M059J (cell line): ENCODE data around the gene CIDEB. TPM values are rescaled to one million over a fixed set of nuclear protein-coding genes. Genes with fewer than 3 reads are reported as not detected.

Experiments used
- DNase-seq: peaks from one replicate; pipeline ENCODE4 v3.0.0-alpha.2; 2012; ENCODE audit warnings: low read depth
- total RNA-seq: library from RNA; depleted of rRNA; stranded (reverse); fragments of >200 nt; shearing (Covaris generic); gene quantifications from 2 replicates; pipeline ENCODE4 v1.2.3, GENCODE V29; 2014; rRNA removed

The CIDEB gene
- total RNA-seq, 1 experiment from 2014 or later: not detected

GRCh38 chr14:24255438-24255837 is 52.3 kb downstream of the CIDEB start:
- no peak for DNase-seq

Other genes with a start within 250 kb of the CIDEB start
- not detected in 2 replicates for gene CPNE6, start 236.4 kb downstream of the CIDEB start, total RNA-seq
- gene PCK2, start 213.7 kb downstream of the CIDEB start, total RNA-seq: 3.5 and 15.6 TPM in 2 replicates
- 67.7 and 78.7 TPM in 2 replicates for gene DCAF11, start 193.2 kb downstream of the CIDEB start, total RNA-seq
- 1.3 and 4.9 TPM in 2 replicates for gene NRL, start 193.0 kb downstream of the CIDEB start, total RNA-seq
- gene FITM1, start 177.3 kb downstream of the CIDEB start, total RNA-seq: 0.27 TPM in 1 of 2 replicates, not detected in the other
- gene PSME1, start 171.8 kb downstream of the CIDEB start, total RNA-seq: 358 and 437 TPM in 2 replicates
- gene EMC9, start 166.4 kb downstream of the CIDEB start, total RNA-seq: 30.1 and 30.6 TPM in 2 replicates
- 342 and 389 TPM in 2 replicates for gene PSME2, start 161.4 kb downstream of the CIDEB start, total RNA-seq
- 64.9 and 68.0 TPM in 2 replicates for gene RNF31, start 160.5 kb downstream of the CIDEB start, total RNA-seq
- 153 and 160 TPM in 2 replicates for gene IRF9, start 146.7 kb downstream of the CIDEB start, total RNA-seq
- 1.3 and 4.8 TPM in 2 replicates for gene REC8, start 135.9 kb downstream of the CIDEB start, total RNA-seq
- 26.8 and 141 TPM in 2 replicates for gene IPO4, start 119.2 kb downstream of the CIDEB start, total RNA-seq
- gene TM9SF1, start 112.5 kb downstream of the CIDEB start, total RNA-seq: 132 and 141 TPM in 2 replicates
- gene TSSK4, start 102.3 kb downstream of the CIDEB start, total RNA-seq: not detected in 2 replicates
- gene CHMP4A, start 94.5 kb downstream of the CIDEB start, total RNA-seq: 36.5 and 44.8 TPM in 2 replicates
- 16.9 and 23.4 TPM in 2 replicates for gene MDP1, start 91.9 kb downstream of the CIDEB start, total RNA-seq
- gene NEDD8, start 75.6 kb downstream of the CIDEB start, total RNA-seq: 335 and 388 TPM in 2 replicates
- 85.6 and 114 TPM in 2 replicates for gene GMPR2, start 75.0 kb downstream of the CIDEB start, total RNA-seq
- gene TINF2, start 65.4 kb downstream of the CIDEB start, total RNA-seq: 45.9 and 58.1 TPM in 2 replicates
- gene TGM1, start 44.8 kb downstream of the CIDEB start, total RNA-seq: 0.05 and 0.12 TPM in 2 replicates
- gene RABGGTA, start 36.4 kb downstream of the CIDEB start, total RNA-seq: 15.4 and 17.7 TPM in 2 replicates
- 15.4 and 20.9 TPM in 2 replicates for gene DHRS1, start 8.2 kb downstream of the CIDEB start, total RNA-seq
- gene NOP9, start 8.1 kb downstream of the CIDEB start, total RNA-seq: 8.9 and 14.0 TPM in 2 replicates
- gene LTB4R2, start 2.2 kb upstream of the CIDEB start, total RNA-seq: 0.64 and 1.2 TPM in 2 replicates
- 0.98 and 1.9 TPM in 2 replicates for gene LTB4R, start 3.5 kb upstream of the CIDEB start, total RNA-seq
- not detected in 2 replicates for gene ADCY4, start 27.1 kb upstream of the CIDEB start, total RNA-seq
- gene RIPK3, start 32.0 kb upstream of the CIDEB start, total RNA-seq: not detected in 2 replicates
- gene NFATC4, start 60.2 kb upstream of the CIDEB start, total RNA-seq: 0.37 and 0.44 TPM in 2 replicates
- not detected in 2 replicates for gene NYNRIN, start 91.0 kb upstream of the CIDEB start, total RNA-seq
- gene CBLN3, start 121.7 kb upstream of the CIDEB start, total RNA-seq: 0.15 and 1.2 TPM in 2 replicates
- gene KHNYN, start 122.0 kb upstream of the CIDEB start, total RNA-seq: 12.9 and 18.4 TPM in 2 replicates
- 12.4 and 13.2 TPM in 2 replicates for gene SDR39U1, start 134.8 kb upstream of the CIDEB start, total RNA-seq
- not detected in 2 replicates for gene CMA1, start 200.3 kb upstream of the CIDEB start, total RNA-seq